GM12878 (cell line): ENCODE results near the gene TMC5. TPM values are rescaled to one million over a fixed set of nuclear protein-coding genes. Genes with fewer than 3 reads are reported as not detected.

ENCODE experiments used
- ATAC-seq: fragments of 200-7000 bp; cut with Tn5 transposase; 3 replicates; pipeline ENCODE4 v1.9.1; 2020; ENCODE audit warnings: mild to moderate bottlenecking, moderate library complexity
- BruUV-seq: library from RNA; stranded (reverse); fragments of 400-500 nt; replicated peaks from 2 replicates; lab custom pipeline; 2021; lab: Mats Ljungman, UMichigan
- CTCF ChIA-PET: fragments of 300-600 bp; sonication (Branson Sonifier 250); formaldehyde crosslinking; extraction: SDS; loops from one replicate; lab custom pipeline; 2021; ENCODE audit warnings: inconsistent platforms; lab: Yijun Ruan, JAX
- POLR2A ChIA-PET: fragments of 350-600 bp; formaldehyde crosslinking; extraction: SDS; loops from one replicate; lab custom pipeline; 2021; ENCODE audit warnings: inconsistent platforms; lab: Charles Lee
- RAD21 ChIA-PET: fragments of 300-600 bp; sonication (Branson Sonifier 250); formaldehyde crosslinking; loops from one replicate; lab custom pipeline; 2023; ENCODE audit warnings: antibody characterized with exemption; ENCODE audit not compliant: unreplicated experiment; lab: Charles Lee
- SMC1A ChIA-PET: fragments of 300-600 bp; sonication (Branson Sonifier 250); formaldehyde crosslinking; loops from one replicate; lab custom pipeline; 2023; ENCODE audit not compliant: unreplicated experiment, uncharacterized antibody; lab: Charles Lee
- DNase-seq: peaks from one replicate; pipeline ENCODE4 v3.0.0-alpha.2; 2011; ENCODE audit warnings: low read depth, low spot score
- FAIRE-seq: peaks from 3 replicates; lab custom pipeline; 2011; peaks lifted over from hg19 to GRCh38; lab: Jason Lieb, UNC
- H2AFZ ChIP-seq: 2 replicates; pipeline ENCODE4 v1.6.0; 2011; ENCODE audit warnings: low read depth, low read length, control low read depth; ENCODE audit not compliant: control insufficient read depth
- H3K27ac ChIP-seq: 2 replicates; pipeline ENCODE4 v1.5.1; 2011; ENCODE audit warnings: control low read depth; ENCODE audit not compliant: control insufficient read depth, insufficient read depth
- H3K27me3 ChIP-seq, 2 experiments: replicated peaks in 1 of 2; 2 replicates each; pipeline versions ENCODE4 v1.6.0 to v1.6.1; 2011; ENCODE audit warnings: low read length in 1 of 2; ENCODE audit not compliant: control insufficient read depth in 2 of 2, insufficient read depth in 2 of 2
- H3K36me3 ChIP-seq, 2 experiments: 2 replicates each; pipeline ENCODE4 v1.5.1; 2011; ENCODE audit warnings: low read length in 1 of 2; ENCODE audit not compliant: control insufficient read depth in 2 of 2, insufficient read depth in 2 of 2
- H3K4me1 ChIP-seq: 2 replicates; pipeline ENCODE4 v1.6.1; 2011; ENCODE audit warnings: mild to moderate bottlenecking, low read length, moderate library complexity, mixed read lengths; ENCODE audit not compliant: control insufficient read depth, insufficient read depth
- H3K4me2 ChIP-seq: 2 replicates; pipeline ENCODE4 v1.6.0; 2011; ENCODE audit warnings: control low read depth; ENCODE audit not compliant: control insufficient read depth, insufficient read depth
- H3K4me3 ChIP-seq: fragments of 200-600 bp; sonication (generic); 2 replicates; pipeline ENCODE4 v1.5.1; 2016
- H3K79me2 ChIP-seq: 2 replicates; pipeline ENCODE4 v1.6.0; 2011; ENCODE audit warnings: low read length; ENCODE audit not compliant: control insufficient read depth, insufficient read depth
- H3K9ac ChIP-seq: 2 replicates; pipeline ENCODE4 v1.8.0; 2011; ENCODE audit warnings: low read length, control low read depth, mixed read lengths; ENCODE audit not compliant: control insufficient read depth, insufficient read depth
- H3K9me3 ChIP-seq: replicated peaks from 3 replicates; pipeline ENCODE4 v1.5.1; 2011; ENCODE audit warnings: mild to moderate bottlenecking, low read length; ENCODE audit not compliant: control insufficient read depth, insufficient read depth
- H4K20me1 ChIP-seq: 2 replicates; pipeline ENCODE4 v1.6.0; 2011; ENCODE audit not compliant: control insufficient read depth, insufficient read depth
- E2F4 ChIP-seq: IDR thresholded peaks from 2 replicates; pipeline ENCODE4 v1.6.1; 2012; ENCODE audit warnings: low read depth, low read length, improper control_type of control experiment
- ESRRA ChIP-seq: IDR thresholded peaks from 2 replicates; pipeline ENCODE4 v1.6.1; 2012; ENCODE audit warnings: mild to moderate bottlenecking, low read length, improper control_type of control experiment
- HDGF ChIP-seq: fragments of 450-650 bp; IDR thresholded peaks from 2 replicates; pipeline ENCODE4 v1.6.1; 2016; ENCODE audit warnings: antibody characterized with exemption
- HSF1 ChIP-seq: fragments of 150-350 bp; IDR thresholded peaks from 2 replicates; pipeline ENCODE4 v1.6.1; 2014; ENCODE audit warnings: mild to moderate bottlenecking, low read depth, low read length
- IKZF1 ChIP-seq: fragments of 450-650 bp; conservative IDR thresholded peaks from 2 replicates; pipeline ENCODE4 v1.6.1; 2017; ENCODE audit warnings: antibody characterized with exemption, mild to moderate bottlenecking
- MXI1 ChIP-seq: fragments of 150-350 bp; IDR thresholded peaks from 2 replicates; pipeline ENCODE4 v1.6.1; 2011; ENCODE audit warnings: low read depth, mild to moderate bottlenecking, inconsistent platforms, low read length, improper control_type of control experiment
- PAX5 ChIP-seq: IDR thresholded peaks from 2 replicates; pipeline ENCODE4 v1.6.1; 2011; ENCODE audit warnings: low read depth, low read length, borderline replicate concordance
- ZBED1 ChIP-seq: IDR thresholded peaks from 2 replicates; pipeline ENCODE4 v1.6.1; 2016; ENCODE audit warnings: borderline replicate concordance
- ZNF207 ChIP-seq: fragments of 450-650 bp; IDR thresholded peaks from 2 replicates; pipeline ENCODE4 v1.6.1; 2014; ENCODE audit warnings: antibody characterized with exemption, mild to moderate bottlenecking, borderline replicate concordance
- WGBS: methylation state at CpG from one replicate; pipeline ENCODE4 v1.1.6; 2016; ENCODE audit warnings: low lambda C conversion rate; ENCODE audit not compliant: insufficient replicate concordance, insufficient coverage; ENCODE audit errors: missing lambda C conversion rate; 5-methylcytosine and 5-hydroxymethylcytosine counted together
- in situ Hi-C: fragments of 300-500 bp; cut with MboI; formaldehyde crosslinking; loops from 9 replicates; pipeline ENCODE4 v1.14.3; 2018; ENCODE audit warnings: mixed read lengths
- intact Hi-C: fragments of 100-400 bp; cut with micrococcal nuclease; formaldehyde crosslinking; loops from one replicate; pipeline ENCODE4 v1.14.2; 2022; ENCODE audit not compliant: unreplicated experiment
- polyA plus RNA-seq, 11 experiments: library from polyadenylated mRNA; depleted of rRNA in 4 of 11; unstranded in 6 of 11; stranded (reverse) in 5 of 11; fragments of >200 nt; fragmentation: Nextera tagmentation in 4 of 11; fragmentation: Illumina TruSeq in 1 of 11; extraction: Ambion mirVana in 4 of 11; extraction: Trizol in 1 of 11; gene quantifications; 1 replicate in 1 of 11; 2 replicates in 10 of 11; pipeline versions ENCODE4 v1.2.1 to v1.2.3, GENCODE V29; 2011 to 2016; ENCODE audit warnings: inconsistent platforms in 2 of 11, missing spikeins in 2 of 11, low read depth in 1 of 11
- total RNA-seq, 4 experiments: library from RNA; depleted of rRNA in 3 of 4; stranded (reverse); fragments of >200 nt in 3 of 4; fragmentation: Illumina TruSeq in 1 of 4; extraction: Trizol in 1 of 4; gene quantifications; 2 replicates each; pipeline versions ENCODE4 v1.2.1 to v1.2.3, GENCODE V29; 2013 to 2021
- TF ChIP-seq, protein P1 (sequence below): fragments of 450-650 bp; IDR thresholded peaks from 2 replicates; pipeline ENCODE4 v1.6.1; 2017; ENCODE audit warnings: low read depth, mild to moderate bottlenecking, moderate library complexity

TMC5 gene
- total and polyA plus RNA-seq, 10 of the 15 experiments (the other 5 are each of a cell fraction or from before 2014, with no cell fraction given), result 0.01 to 0.10 (median 0.07) TPM; not detected in 5

GRCh38 chr16:19505600-19506303, 88.1 kb downstream of the TMC5 start:
- RAD21 ChIA-PET, result no interaction called here

More at GRCh38 chr16:19505600-19506303, 88.1 kb downstream of the TMC5 start:
- Histone ChIP-seq H3K4me2 (no peak overlapping the region), H2AFZ (no peak overlapping the region), H3K36me3 (peaks cover 6 to 23% of the 10 kb centered on the region in 2 experiments), H4K20me1 (no peaks in the 10 kb centered on the region), H3K79me2 (no peaks in the 10 kb centered on the region), H3K4me1 (no peaks in the 10 kb centered on the region), H3K9ac (no peak overlapping the region), H3K9me3 (no peaks in the 10 kb centered on the region), H3K4me3 (no peak overlapping the region), H3K27me3 (no peaks in the 10 kb centered on the region), H3K27ac (no peak overlapping the region)
- ChIA-PET CTCF (interaction anchor here (1.1 to 1.5 kb wide), 2 partner anchors 11 to 326 kb away, joined by 3 to 6 read pairs; no protein-coding TSS in a partner anchor), SMC1A (interaction anchor here (0.7 to 0.9 kb wide), 2 partner anchors 95 to 420 kb away, joined by 3 read pairs; no protein-coding TSS in a partner anchor), POLR2A (no interaction called here)
- no peak for TF ChIP-seq PAX5
- no peak for TF ChIP-seq ZBED1
- TF ChIP-seq ESRRA, result no peak
- no peak for TF ChIP-seq HSF1
- TF ChIP-seq ZNF207, result no peak
- no peak for TF ChIP-seq MXI1
- TF ChIP-seq, protein P1, sequence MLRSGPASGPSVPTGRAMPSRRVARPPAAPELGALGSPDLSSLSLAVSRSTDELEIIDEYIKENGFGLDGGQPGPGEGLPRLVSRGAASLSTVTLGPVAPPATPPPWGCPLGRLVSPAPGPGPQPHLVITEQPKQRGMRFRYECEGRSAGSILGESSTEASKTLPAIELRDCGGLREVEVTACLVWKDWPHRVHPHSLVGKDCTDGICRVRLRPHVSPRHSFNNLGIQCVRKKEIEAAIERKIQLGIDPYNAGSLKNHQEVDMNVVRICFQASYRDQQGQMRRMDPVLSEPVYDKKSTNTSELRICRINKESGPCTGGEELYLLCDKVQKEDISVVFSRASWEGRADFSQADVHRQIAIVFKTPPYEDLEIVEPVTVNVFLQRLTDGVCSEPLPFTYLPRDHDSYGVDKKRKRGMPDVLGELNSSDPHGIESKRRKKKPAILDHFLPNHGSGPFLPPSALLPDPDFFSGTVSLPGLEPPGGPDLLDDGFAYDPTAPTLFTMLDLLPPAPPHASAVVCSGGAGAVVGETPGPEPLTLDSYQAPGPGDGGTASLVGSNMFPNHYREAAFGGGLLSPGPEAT, result no peak
- no peak for TF ChIP-seq HDGF
- no peak for TF ChIP-seq IKZF1
- TF ChIP-seq E2F4, result no peak
- FAIRE-seq, result no peak
- in situ Hi-C loops (no loop called here), intact Hi-C loops (loop anchor here (10.0 kb wide), 1 partner anchor 341 kb away; the partner anchor contains the start of gene SYT17)
- DNase-seq, result no peak
- WGBS, result 95% methylated on average over 5 of the region's 5 CpGs
- ATAC-seq, result no peak
- BruUV-seq, result no TSS peak
